ENCODE results near the gene CASZ1. TPM values are rescaled to one million over a fixed set of nuclear protein-coding genes. Genes with fewer than 3 reads are reported as not detected.

CASZ1 gene
- total RNA-seq, 1 experiment from 2014 or later, result 15.2 TPM

GRCh38 chr1:10696977-10697376 lies 99.5 kb downstream of the CASZ1 start:
- Histone ChIP-seq H3K9me3 (ENCODE audit: insufficient read depth, low read depth) (no peaks in the 10 kb centered on the region), H2AFZ (no peak overlapping the region), H3K36me3 (ENCODE audit: low read depth) (no peaks in the 10 kb centered on the region), H3K79me2 (ENCODE audit: low read depth) (no peaks in the 10 kb centered on the region), H3K4me1 (replicated peaks; ENCODE audit: insufficient read depth) (peaks cover 37% of the 10 kb centered on the region), H3K27me3 (ENCODE audit: insufficient read depth, low read depth) (no peaks in the 10 kb centered on the region), H3K27ac (no peak overlapping the region), H3K4me2 (no peak overlapping the region), H3F3A (ENCODE audit: insufficient read depth, low read depth) (peaks cover 3% of the 10 kb centered on the region; the same call in 1 of the 2 replicates), H3K4me3 (no peak overlapping the region), H3K9me2 (ENCODE audit: insufficient read depth) (no peaks in the 10 kb centered on the region), H4K20me1 (ENCODE audit: insufficient read depth) (no peaks in the 10 kb centered on the region)
- ChIA-PET POLR2A (ENCODE audit: unreplicated experiment) (no interaction called here), CTCF (no interaction called here)
- intact Hi-C loops (cut with micrococcal nuclease; ENCODE audit: unreplicated experiment), result no loop called here
- TF ChIP-seq CTCF (conservative IDR thresholded peaks at IDR 0.05) (no peak), EZH2 (IDR thresholded peaks at IDR 0.05; ENCODE audit: low read depth) (no peak)
- BruUV-seq (replicated peaks), result no TSS peak
- DNase-seq, result no peak

- H3K9me3 ChIP-seq (ENCODE audit: insufficient read depth, low read depth), result no peaks in the 10 kb centered on the region
Measured at GRCh38 chr1:10694633-10695627, 101.5 kb downstream of the CASZ1 start.

GRCh38 chr1:10694274-10694632 lies 102.2 kb downstream of the CASZ1 start:
- Histone ChIP-seq H3K36me3 (ENCODE audit: low read depth) (no peaks in the 10 kb centered on the region), H3K79me2 (ENCODE audit: low read depth) (no peaks in the 10 kb centered on the region), H3K27ac (no peak overlapping the region), H4K20me1 (ENCODE audit: insufficient read depth) (no peaks in the 10 kb centered on the region), H2AFZ (no peak overlapping the region), H3K4me2 (peak overlapping the region; percentile 74; the same call in 1 of the 2 replicates), H3F3A (ENCODE audit: insufficient read depth, low read depth) (no peaks in the 10 kb centered on the region), H3K9me2 (ENCODE audit: insufficient read depth) (no peaks in the 10 kb centered on the region), H3K27me3 (ENCODE audit: insufficient read depth, low read depth) (no peaks in the 10 kb centered on the region), H3K9me3 (ENCODE audit: insufficient read depth, low read depth) (no peaks in the 10 kb centered on the region), H3K4me3 (peak overlapping the region; percentile 62; the same call in 1 of the 2 replicates), H3K4me1 (replicated peaks; ENCODE audit: insufficient read depth) (peaks cover 27% of the 10 kb centered on the region)
- ChIA-PET CTCF (no interaction called here), POLR2A (ENCODE audit: unreplicated experiment) (no interaction called here)
- DNase-seq, result no peak
- no TSS peak for BruUV-seq (replicated peaks)
- intact Hi-C loops (cut with micrococcal nuclease; ENCODE audit: unreplicated experiment), result loop anchor here (5.0 kb wide), 2 partner anchors 162 to 182 kb away; no protein-coding TSS in a partner anchor
- TF ChIP-seq EZH2 (IDR thresholded peaks at IDR 0.05; ENCODE audit: low read depth) (no peak), CTCF (conservative IDR thresholded peaks at IDR 0.05) (no peak)

More at GRCh38 chr1:10694633-10695627, 101.5 kb downstream of the CASZ1 start:
- H3K9me2 ChIP-seq (ENCODE audit: insufficient read depth), result no peaks in the 10 kb centered on the region
- no peak for TF ChIP-seq EZH2 (IDR thresholded peaks at IDR 0.05; ENCODE audit: low read depth)
- no peak for TF ChIP-seq CTCF (conservative IDR thresholded peaks at IDR 0.05)
- H3K36me3 ChIP-seq (ENCODE audit: low read depth), result no peaks in the 10 kb centered on the region
- H3K27me3 ChIP-seq (ENCODE audit: insufficient read depth, low read depth), result no peaks in the 10 kb centered on the region
- H4K20me1 ChIP-seq (ENCODE audit: insufficient read depth), result no peaks in the 10 kb centered on the region
- BruUV-seq (replicated peaks), result no TSS peak
- CTCF ChIA-PET, result no interaction called here
- peaks cover 32% of the 10 kb centered on the region for H3K4me1 ChIP-seq (replicated peaks; ENCODE audit: insufficient read depth)
- H2AFZ ChIP-seq, result no peak overlapping the region
- H3K4me3 ChIP-seq, result peak overlapping the region; percentile 46; the same call in 1 of the 2 replicates
- peaks cover 3% of the 10 kb centered on the region; the same call in 1 of the 2 replicates for H3F3A ChIP-seq (ENCODE audit: insufficient read depth, low read depth)
- no peaks in the 10 kb centered on the region for H3K79me2 ChIP-seq (ENCODE audit: low read depth)
- intact Hi-C loops (cut with micrococcal nuclease; ENCODE audit: unreplicated experiment), result loop anchor here (5.0 kb wide), 2 partner anchors 163 to 183 kb away; no protein-coding TSS in a partner anchor
- no peak overlapping the region for H3K27ac ChIP-seq
- peak overlapping the region; percentile 63 for H3K4me2 ChIP-seq
- peak; percentile 58 to 89 for DNase-seq
- POLR2A ChIA-PET (ENCODE audit: unreplicated experiment), result interaction anchor here (0.7 kb wide), 1 partner anchor 59 kb away, joined by 8 read pairs; no protein-coding TSS in a partner anchor

Measured in PC-9 (cell line).